HepG2 (cell line): ENCODE results near the gene BPIFB6. TPM values are rescaled to one million over a fixed set of nuclear protein-coding genes. Genes with fewer than 3 reads are reported as not detected.

Experiments used
- ATAC-seq: fragments of 200-7000 bp; cut with Tn5 transposase; 3 replicates; pipeline ENCODE4 v1.9.1; 2020; ENCODE audit warnings: mild to moderate bottlenecking, moderate library complexity
- BruUV-seq: library from RNA; stranded (reverse); fragments of 400-500 nt; replicated peaks from 2 replicates; lab custom pipeline; 2021; lab: Mats Ljungman, UMichigan
- CTCF ChIA-PET: fragments of 300-600 bp; formaldehyde crosslinking; extraction: SDS; loops from one replicate; lab custom pipeline; 2021; ENCODE audit warnings: low total read pairs, inconsistent platforms, low intra/inter-chr PET ratio; lab: Yijun Ruan, JAX
- POLR2A ChIA-PET: fragments of 350-600 bp; sonication (Branson Sonifier 250); formaldehyde crosslinking; loops from one replicate; lab custom pipeline; 2020; ENCODE audit warnings: antibody characterized with exemption, inconsistent platforms; lab: Yijun Ruan, JAX
- DNase-seq: peaks from one replicate; pipeline ENCODE4 v3.0.0-alpha.2; 2015; ENCODE audit warnings: low spot score
- FAIRE-seq: peaks from 3 replicates; lab custom pipeline; 2011; peaks lifted over from hg19 to GRCh38; lab: Jason Lieb, UNC
- H2AFZ ChIP-seq: one replicate; pipeline ENCODE4 v1.6.1; 2011; ENCODE audit warnings: low read length, inconsistent platforms
- H3K27ac ChIP-seq: fragments of 300-600 bp; 3 replicates; pipeline ENCODE4 v1.8.0; 2011; ENCODE audit warnings: mixed run types, mild to moderate bottlenecking, mixed read lengths, low read length, inconsistent platforms; ENCODE audit not compliant: insufficient read depth; ENCODE audit errors: extremely low read length
- H3K27me3 ChIP-seq, 2 experiments: fragments of 200-600 bp in 1 of 2; 2 replicates in 1 of 2; 3 replicates in 1 of 2; pipeline versions ENCODE4 v1.6.0 to v1.8.0; 2011; ENCODE audit warnings: low read length in 2 of 2, mild to moderate bottlenecking in 2 of 2, moderate library complexity in 2 of 2, inconsistent platforms in 1 of 2; ENCODE audit not compliant: insufficient read depth in 2 of 2, control insufficient read depth in 1 of 2
- H3K36me3 ChIP-seq, 2 experiments: fragments of 200-600 bp in 1 of 2; replicated peaks in 1 of 2; 2 replicates in 1 of 2; 3 replicates in 1 of 2; pipeline versions ENCODE4 v1.5.1 to v1.8.0; 2011; ENCODE audit warnings: low read length in 2 of 2, inconsistent platforms in 1 of 2; ENCODE audit not compliant: insufficient read depth in 2 of 2, control insufficient read depth in 1 of 2
- H3K4me1 ChIP-seq: 2 replicates; pipeline ENCODE4 v1.5.1; 2012; ENCODE audit warnings: low read length, inconsistent platforms; ENCODE audit not compliant: insufficient read depth
- H3K4me2 ChIP-seq: 2 replicates; pipeline ENCODE4 v1.6.0; 2011; ENCODE audit warnings: low read depth, low read length, inconsistent platforms
- H3K4me3 ChIP-seq, 3 experiments: fragments of 200-600 bp in 1 of 3; sonication (generic), shearing (Covaris generic) in 1 of 3; replicated peaks in 1 of 3; 2 replicates each; pipeline ENCODE4 v1.5.1; 2011 to 2016; ENCODE audit warnings: low read length in 3 of 3, inconsistent platforms in 2 of 3, low read depth in 2 of 3, mild to moderate bottlenecking in 2 of 3, control low read depth in 1 of 3, mixed read lengths in 1 of 3; ENCODE audit not compliant: insufficient read depth in 1 of 3
- H3K79me2 ChIP-seq: one replicate; pipeline ENCODE4 v1.6.1; 2011; ENCODE audit warnings: low read length, inconsistent platforms; ENCODE audit not compliant: insufficient read depth
- H3K9ac ChIP-seq: 2 replicates; pipeline ENCODE4 v1.6.0; 2011; ENCODE audit warnings: mild to moderate bottlenecking, low read depth, low read length, inconsistent platforms; ENCODE audit not compliant: insufficient read depth
- H3K9me3 ChIP-seq: 2 replicates; pipeline ENCODE4 v1.5.1; 2012; ENCODE audit warnings: mild to moderate bottlenecking, low read length
- H4K20me1 ChIP-seq: 2 replicates; pipeline ENCODE4 v1.6.0; 2011; ENCODE audit warnings: inconsistent platforms, mild to moderate bottlenecking, low read length, moderate library complexity; ENCODE audit not compliant: insufficient read depth
- AGO1 ChIP-seq: fragments of 200-400 bp; formaldehyde crosslinking; IDR thresholded peaks from 2 replicates; pipeline ENCODE4 v1.6.1; 2017; ENCODE audit warnings: mild to moderate bottlenecking, low read depth, low read length, moderate library complexity; ENCODE audit not compliant: poor library complexity, severe bottlenecking
- CHCHD3 ChIP-seq: sonication (generic); formaldehyde crosslinking; IDR thresholded peaks from 2 replicates; pipeline ENCODE4 v1.8.0; 2022; ENCODE audit warnings: mild to moderate bottlenecking, missing genetic modification reagents, moderate library complexity
- ELK4 ChIP-seq: sonication (generic); formaldehyde crosslinking; IDR thresholded peaks from 2 replicates; pipeline ENCODE4 v1.9.0; 2021; ENCODE audit warnings: missing genetic modification reagents, borderline replicate concordance
- HNRNPL ChIP-seq: fragments of 200-400 bp; formaldehyde crosslinking; IDR thresholded peaks from 2 replicates; pipeline ENCODE4 v1.6.1; 2017; ENCODE audit warnings: mild to moderate bottlenecking, low read depth, low read length
- KAT2B ChIP-seq: fragments of 150-350 bp; IDR thresholded peaks from 2 replicates; pipeline ENCODE4 v1.6.1; 2014; ENCODE audit warnings: low read depth, low read length, borderline replicate concordance
- POLR2A ChIP-seq, 2 experiments: IDR thresholded peaks; 2 replicates each; pipeline ENCODE4 v1.6.1; 2011; ENCODE audit warnings: low read depth in 2 of 2, low read length in 2 of 2, mild to moderate bottlenecking in 1 of 2, moderate library complexity in 1 of 2; ENCODE audit not compliant: insufficient read depth in 1 of 2
- POLR2AphosphoS5 ChIP-seq: IDR thresholded peaks from 2 replicates; pipeline ENCODE4 v1.6.1; 2012; ENCODE audit warnings: low read depth, low read length
- RBM22 ChIP-seq: fragments of 200-400 bp; formaldehyde crosslinking; optimal IDR thresholded peaks from 2 replicates; pipeline ENCODE3; 2017; ENCODE audit warnings: mild to moderate bottlenecking, low read length, moderate library complexity
- TARDBP ChIP-seq: sonication (generic); formaldehyde crosslinking; IDR thresholded peaks from 2 replicates; pipeline ENCODE4 v1.8.0; 2022; ENCODE audit warnings: mild to moderate bottlenecking, missing genetic modification reagents
- ZBTB20 ChIP-seq: sonication (generic); formaldehyde crosslinking; IDR thresholded peaks from 2 replicates; pipeline ENCODE4 v1.8.1; 2023; ENCODE audit warnings: missing genetic modification reagents, low read depth, mild to moderate bottlenecking, borderline replicate concordance
- ZBTB25 ChIP-seq: IDR thresholded peaks from 2 replicates; pipeline ENCODE4 v1.6.1; 2018; ENCODE audit warnings: missing genetic modification reagents
- ZMYM3 ChIP-seq: sonication (generic); formaldehyde crosslinking; IDR thresholded peaks from 2 replicates; pipeline ENCODE4 v1.5.1; 2020; ENCODE audit warnings: mild to moderate bottlenecking, missing genetic modification reagents
- ZMYM4 ChIP-seq: sonication (generic); formaldehyde crosslinking; IDR thresholded peaks from 2 replicates; pipeline ENCODE4 v1.8.1; 2023; ENCODE audit warnings: mild to moderate bottlenecking, missing genetic modification reagents
- ZNF350 ChIP-seq: sonication (generic); formaldehyde crosslinking; IDR thresholded peaks from 2 replicates; pipeline ENCODE4 v1.4.0; 2020; ENCODE audit warnings: mild to moderate bottlenecking, low read depth, missing genetic modification reagents, borderline replicate concordance
- ZNF383 ChIP-seq: sonication (generic); formaldehyde crosslinking; IDR thresholded peaks from 2 replicates; pipeline ENCODE4 v1.4.0; 2020; ENCODE audit warnings: missing genetic modification reagents, mild to moderate bottlenecking, borderline replicate concordance
- WGBS: methylation state at CpG from one replicate; pipeline ENCODE4 v1.1.6; 2017; ENCODE audit warnings: low lambda C conversion rate; 5-methylcytosine and 5-hydroxymethylcytosine counted together
- in situ Hi-C: cut with HindIII; loops from 2 replicates; pipeline ENCODE4 v1.10.0; 2017; ENCODE audit warnings: low pct_unique_long_range_greater_than_20kb; ENCODE audit not compliant: extremely low pct_ligation_motif_present
- intact Hi-C: fragments of 100-400 bp; cut with micrococcal nuclease; formaldehyde crosslinking; loops from one replicate; pipeline ENCODE4 v1.10.0; 2022; ENCODE audit not compliant: unreplicated experiment
- polyA plus RNA-seq, 8 experiments: library from polyadenylated mRNA; depleted of rRNA in 3 of 8; stranded (reverse) in 7 of 8; unstranded in 1 of 8; fragments of >200 nt; fragmentation: Illumina TruSeq in 4 of 8; extraction: Trizol in 4 of 8; gene quantifications; 2 replicates each; pipeline versions ENCODE4 v1.2.1 to v1.2.3, GENCODE V29; 2011 to 2016; ENCODE audit warnings: low read depth in 4 of 8, missing spikeins in 1 of 8, mixed read lengths in 1 of 8; ENCODE audit not compliant: insufficient read depth in 1 of 8
- total RNA-seq, 5 experiments: library from RNA; depleted of rRNA; stranded (reverse); fragments of >200 nt; fragmentation: Illumina TruSeq; extraction: Trizol; gene quantifications; 2 replicates each; pipeline ENCODE4 v1.2.3, GENCODE V29; 2016; ENCODE audit warnings: low read depth in 1 of 5
- TF ChIP-seq, protein P1 (sequence below): sonication (generic); formaldehyde crosslinking; conservative IDR thresholded peaks from 2 replicates; pipeline ENCODE4 v1.4.0; 2020; ENCODE audit warnings: missing genetic modification reagents

The BPIFB6 gene
- total and polyA plus RNA-seq, 2 of the 13 experiments (the other 11 are each of a cell fraction or from before 2014, with no cell fraction given): 0.13 to 1.7 TPM

DNA sequence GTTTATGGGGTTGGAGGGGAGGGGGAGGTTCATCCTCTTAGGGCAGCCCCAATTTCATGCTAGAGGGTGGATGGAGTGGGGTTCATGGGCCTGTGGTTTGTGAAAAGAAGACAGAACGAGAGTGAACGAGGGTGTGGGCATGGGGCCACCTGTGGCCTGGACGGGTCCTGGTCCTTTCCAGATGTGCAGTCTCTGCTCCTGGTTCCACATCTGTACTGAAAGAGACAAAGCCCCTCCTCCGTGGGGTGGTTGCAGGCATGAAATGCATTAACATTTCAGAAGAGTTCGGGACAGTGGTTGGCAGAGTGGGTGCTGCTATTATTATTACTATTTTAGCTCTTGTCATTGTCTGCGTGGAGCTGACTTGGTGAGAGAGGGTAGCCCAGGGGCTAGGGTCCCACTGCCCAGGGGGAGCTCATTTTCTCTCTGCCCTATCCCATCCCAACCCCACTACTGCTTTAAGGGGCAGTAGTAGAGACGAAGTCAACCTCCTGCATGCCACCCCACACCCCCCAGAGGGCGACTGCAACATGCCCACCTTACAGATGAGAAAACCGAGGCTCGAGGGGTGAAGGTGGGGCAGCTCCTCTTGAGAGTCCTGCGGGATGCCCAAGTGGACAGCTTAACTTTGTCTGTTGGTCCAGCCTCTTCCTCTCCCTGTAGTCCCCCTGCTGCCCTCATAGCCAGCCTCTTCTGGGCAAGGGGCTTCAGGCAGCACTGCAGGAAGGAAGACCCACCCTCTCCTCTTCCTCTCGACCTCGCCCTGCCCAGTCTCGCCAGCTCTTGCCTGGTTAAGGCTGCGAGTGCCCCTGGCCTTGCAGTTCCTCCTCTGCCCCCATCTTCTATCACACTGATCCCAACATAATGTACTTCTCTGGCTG lies 15.5 kb upstream of the BPIFB6 start:
- peaks cover 2% of the 10 kb centered on the region for H3K79me2 ChIP-seq
- WGBS: 88% methylated on average over 15 of the region's 15 CpGs
- peaks cover 67 to 95% of the 10 kb centered on the region in 2 experiments for H3K36me3 ChIP-seq
- in situ Hi-C loops: no loop called here
- no peak for DNase-seq
- H3K27ac ChIP-seq: no peak overlapping the region
- no peak overlapping the region for H2AFZ ChIP-seq
- H4K20me1 ChIP-seq: peaks cover 19% of the 10 kb centered on the region; the same call in 1 of the 2 replicates
- ATAC-seq: no peak
- no peaks in the 10 kb centered on the region for H3K27me3 ChIP-seq
- H3K4me1 ChIP-seq: peaks cover 24% of the 10 kb centered on the region
- ChIA-PET POLR2A (interaction anchor here (2.8 kb wide), 1 partner anchor 9 kb away, joined by 9 read pairs; no protein-coding TSS in a partner anchor), CTCF (no interaction called here)
- no peaks in the 10 kb centered on the region for H3K9me3 ChIP-seq
- no peak overlapping the region for H3K4me3 ChIP-seq
- no peak for FAIRE-seq
- H3K9ac ChIP-seq: no peak overlapping the region
- intact Hi-C loops: no loop called here
- no TSS peak for BruUV-seq
- no peak overlapping the region for H3K4me2 ChIP-seq
- TF ChIP-seq POLR2AphosphoS5: peak; percentile 45; the same call in 1 of the 2 replicates
- peak; percentile 62 for TF ChIP-seq AGO1
- peak; percentile 31 to 37; a peak in 1 of 4 replicates for TF ChIP-seq POLR2A (IDR thresholded peaks at IDR 0.05; ENCODE audit: insufficient read depth in 1 of 2, low read depth in 2 of 2, low read length in 2 of 2)
- 0 out of 2 replicates have a peak, but pooled peaks have one; percentile 49 for TF ChIP-seq CHCHD3 (CRISPR knock-in tag)
- no peak for TF ChIP-seq ZMYM4 (CRISPR knock-in tag)
- TF ChIP-seq, protein P1, sequence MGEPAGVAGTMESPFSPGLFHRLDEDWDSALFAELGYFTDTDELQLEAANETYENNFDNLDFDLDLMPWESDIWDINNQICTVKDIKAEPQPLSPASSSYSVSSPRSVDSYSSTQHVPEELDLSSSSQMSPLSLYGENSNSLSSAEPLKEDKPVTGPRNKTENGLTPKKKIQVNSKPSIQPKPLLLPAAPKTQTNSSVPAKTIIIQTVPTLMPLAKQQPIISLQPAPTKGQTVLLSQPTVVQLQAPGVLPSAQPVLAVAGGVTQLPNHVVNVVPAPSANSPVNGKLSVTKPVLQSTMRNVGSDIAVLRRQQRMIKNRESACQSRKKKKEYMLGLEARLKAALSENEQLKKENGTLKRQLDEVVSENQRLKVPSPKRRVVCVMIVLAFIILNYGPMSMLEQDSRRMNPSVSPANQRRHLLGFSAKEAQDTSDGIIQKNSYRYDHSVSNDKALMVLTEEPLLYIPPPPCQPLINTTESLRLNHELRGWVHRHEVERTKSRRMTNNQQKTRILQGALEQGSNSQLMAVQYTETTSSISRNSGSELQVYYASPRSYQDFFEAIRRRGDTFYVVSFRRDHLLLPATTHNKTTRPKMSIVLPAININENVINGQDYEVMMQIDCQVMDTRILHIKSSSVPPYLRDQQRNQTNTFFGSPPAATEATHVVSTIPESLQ (CRISPR knock-in tag): no peak
- 0 out of 2 replicates have a peak, but pooled peaks have one; percentile 65 for TF ChIP-seq ZNF383 (CRISPR knock-in tag)
- TF ChIP-seq ZNF350: 0 out of 2 replicates have a peak, but pooled peaks have one; percentile 15
- TF ChIP-seq ZMYM3 (CRISPR knock-in tag): 0 out of 2 replicates have a peak, but pooled peaks have one; percentile 28
- TF ChIP-seq RBM22: peak; percentile 89
- TF ChIP-seq ELK4 (CRISPR knock-in tag): no peak
- no peak for TF ChIP-seq ZBTB20 (CRISPR knock-in tag)
- TF ChIP-seq KAT2B: no peak
- 0 out of 2 replicates have a peak, but pooled peaks have one; percentile 33 for TF ChIP-seq TARDBP (CRISPR knock-in tag)
- peak; percentile 55; the same call in 1 of the 2 replicates for TF ChIP-seq HNRNPL
- no peak for TF ChIP-seq ZBTB25 (CRISPR knock-in tag)
